Activated T-helper 2 cell treated with anti-CD3 and anti-CD28 coated beads, Interferon-gamma antibody, Interleukin-2, Interleukin-4, amounts not matched to agents 10 μg/mL and 5 μg/mL and 100 μg/mL, durations not matched to agents 14 hours and 24 hours and 36 hours (primary cell): ENCODE results near the gene INTS13. TPM values are rescaled to one million over a fixed set of nuclear protein-coding genes. Genes with fewer than 3 reads are reported as not detected.
"Not testable (repeated sequence)": the region's sequence is repeated elsewhere in the genome, so short reads cannot be mapped to it uniquely, and the experiment has no call there.

Source experiments
- DNase-seq: peaks from one replicate; pipeline ENCODE4 v3.0.0; 2021; ENCODE audit warnings: low spot score
- H3K27ac Mint-ChIP-seq: one replicate; pipeline ENCODE4 v1.8.0; 2021; ENCODE audit warnings: mixed read lengths
- H3K27me3 Mint-ChIP-seq: one replicate; pipeline ENCODE4 v1.8.0; 2021; ENCODE audit warnings: low read depth, mixed read lengths
- H3K36me3 Mint-ChIP-seq: one replicate; pipeline ENCODE4 v1.8.0; 2021; ENCODE audit warnings: low read depth, mixed read lengths
- H3K4me1 Mint-ChIP-seq: one replicate; pipeline ENCODE4 v1.8.0; 2021; ENCODE audit warnings: low read depth, mixed read lengths
- H3K4me3 Mint-ChIP-seq: one replicate; pipeline ENCODE4 v1.8.0; 2021; ENCODE audit warnings: low read depth, mild to moderate bottlenecking, moderate library complexity, mixed read lengths
- H3K9me3 Mint-ChIP-seq: one replicate; pipeline ENCODE4 v1.8.0; 2021; ENCODE audit warnings: mixed read lengths
- intact Hi-C: fragments of 100-400 bp; cut with micrococcal nuclease; formaldehyde crosslinking; loops from one replicate; pipeline ENCODE4 v1.15.1; 2023
- total RNA-seq: library from RNA; stranded (reverse); gene quantifications from 2 replicates; pipeline ENCODE4 v1.2.3, GENCODE V29; 2022

Gene INTS13
- total RNA-seq, 1 donor from 2014 or later: 65.7 TPM

- Mint-ChIP-seq H3K27ac (no peak overlapping the region), H3K9me3 (no peaks in the 10 kb centered on the region), H3K4me3 (no peak overlapping the region), H3K27me3 (no peaks in the 10 kb centered on the region), H3K36me3 (no peaks in the 10 kb centered on the region), H3K4me1 (peaks cover 21% of the 10 kb centered on the region)
- intact Hi-C loops: no loop called here
- DNase-seq: no peak
These were observed 63.1 kb downstream of the INTS13 start for GRCh38 chr12:26874501-26875296.

GRCh38 chr12:26872625-26873024 lies 65.2 kb downstream of the INTS13 start:
- Mint-ChIP-seq H3K27me3 (no peaks in the 10 kb centered on the region), H3K36me3 (no peaks in the 10 kb centered on the region), H3K4me3 (no peak overlapping the region), H3K27ac (no peak overlapping the region), H3K9me3 (no peaks in the 10 kb centered on the region), H3K4me1 (peaks cover 30% of the 10 kb centered on the region)
- no peak for DNase-seq
- intact Hi-C loops: no loop called here

- no peaks in the 10 kb centered on the region for H3K9me3 Mint-ChIP-seq
- H3K4me1 Mint-ChIP-seq: peaks cover 36% of the 10 kb centered on the region
- H3K27me3 Mint-ChIP-seq: no peaks in the 10 kb centered on the region
- intact Hi-C loops: no loop called here
- DNase-seq: no peak
- no peaks in the 10 kb centered on the region for H3K36me3 Mint-ChIP-seq
- no peak overlapping the region for H3K4me3 Mint-ChIP-seq
- no peak overlapping the region for H3K27ac Mint-ChIP-seq
These were observed 65.8 kb downstream of the INTS13 start for GRCh38 chr12:26871985-26872384.

GRCh38 chr12:26870491-26871419 lies 67.0 kb downstream of the INTS13 start:
- Mint-ChIP-seq H3K36me3 (no peaks in the 10 kb centered on the region), H3K9me3 (no peaks in the 10 kb centered on the region), H3K4me3 (no peak overlapping the region), H3K27me3 (no peaks in the 10 kb centered on the region), H3K4me1 (peaks cover 41% of the 10 kb centered on the region), H3K27ac (no peak overlapping the region)
- intact Hi-C loops: no loop called here
- no peak for DNase-seq

GRCh38 chr12:26869908-26870459 lies 67.8 kb downstream of the INTS13 start:
- Mint-ChIP-seq H3K4me3 (no peak overlapping the region), H3K27ac (no peak overlapping the region), H3K36me3 (no peaks in the 10 kb centered on the region), H3K27me3 (no peaks in the 10 kb centered on the region), H3K9me3 (no peaks in the 10 kb centered on the region), H3K4me1 (peaks cover 47% of the 10 kb centered on the region)
- intact Hi-C loops: loop anchor here (5.0 kb wide), 1 partner anchor 123 kb away; no protein-coding TSS in a partner anchor
- DNase-seq: no peak

- H3K36me3 Mint-ChIP-seq: no peaks in the 10 kb centered on the region
- H3K27me3 Mint-ChIP-seq: no peaks in the 10 kb centered on the region
- H3K4me3 Mint-ChIP-seq: no peak overlapping the region
- H3K9me3 Mint-ChIP-seq: no peaks in the 10 kb centered on the region
- peaks cover 48% of the 10 kb centered on the region for H3K4me1 Mint-ChIP-seq
- H3K27ac Mint-ChIP-seq: no peak overlapping the region
- intact Hi-C loops: loop anchor here (5.0 kb wide), 1 partner anchor 122 kb away; no protein-coding TSS in a partner anchor
- no peak for DNase-seq
These were observed 68.7 kb downstream of the INTS13 start for GRCh38 chr12:26869104-26869494.

- H3K27ac Mint-ChIP-seq: no peak overlapping the region
- peaks cover 48% of the 10 kb centered on the region for H3K4me1 Mint-ChIP-seq
- intact Hi-C loops: loop anchor here (5.0 kb wide), 1 partner anchor 121 kb away; no protein-coding TSS in a partner anchor
- no peaks in the 10 kb centered on the region for H3K27me3 Mint-ChIP-seq
- no peaks in the 10 kb centered on the region for H3K9me3 Mint-ChIP-seq
- DNase-seq: no peak
- no peaks in the 10 kb centered on the region for H3K36me3 Mint-ChIP-seq
- H3K4me3 Mint-ChIP-seq: no peak overlapping the region
These were observed 69.2 kb downstream of the INTS13 start for GRCh38 chr12:26868447-26869103.

GRCh38 chr12:26867080-26867479 lies 70.7 kb downstream of the INTS13 start:
- intact Hi-C loops: loop anchor here (2.0 to 5.0 kb wide), 2 partner anchors 14 to 120 kb away; no protein-coding TSS in a partner anchor
- Mint-ChIP-seq H3K9me3 (no peaks in the 10 kb centered on the region), H3K27me3 (peaks cover 2% of the 10 kb centered on the region), H3K36me3 (no peaks in the 10 kb centered on the region), H3K4me3 (no peak overlapping the region), H3K4me1 (peaks cover 41% of the 10 kb centered on the region), H3K27ac (peak overlapping the region; percentile 61)
- DNase-seq: no peak

- no peak overlapping the region for H3K27ac Mint-ChIP-seq
- H3K27me3 Mint-ChIP-seq: peaks cover 10% of the 10 kb centered on the region
- H3K4me1 Mint-ChIP-seq: peaks cover 27% of the 10 kb centered on the region
- H3K4me3 Mint-ChIP-seq: no peak overlapping the region
- H3K9me3 Mint-ChIP-seq: no peaks in the 10 kb centered on the region
- no peak for DNase-seq
- intact Hi-C loops: no loop called here
- H3K36me3 Mint-ChIP-seq: no peaks in the 10 kb centered on the region
These were observed 74.3 kb downstream of the INTS13 start for GRCh38 chr12:26863515-26863914.

GRCh38 chr12:26862787-26863186 lies 75.0 kb downstream of the INTS13 start:
- H3K27me3 Mint-ChIP-seq: peaks cover 11% of the 10 kb centered on the region
- H3K9me3 Mint-ChIP-seq, H3K36me3 Mint-ChIP-seq, DNase-seq, intact Hi-C loops, H3K4me3 Mint-ChIP-seq, H3K27ac Mint-ChIP-seq: not testable (repeated sequence)
- H3K4me1 Mint-ChIP-seq: peaks cover 20% of the 10 kb centered on the region

- intact Hi-C loops: no loop called here
- Mint-ChIP-seq H3K4me1 (peaks cover 10% of the 10 kb centered on the region), H3K9me3 (no peaks in the 10 kb centered on the region), H3K36me3 (no peaks in the 10 kb centered on the region), H3K4me3 (no peak overlapping the region), H3K27me3 (peaks cover 12% of the 10 kb centered on the region), H3K27ac (no peak overlapping the region)
- no peak for DNase-seq
These were observed 76.1 kb downstream of the INTS13 start for GRCh38 chr12:26861690-26862089.

- Mint-ChIP-seq H3K36me3 (no peaks in the 10 kb centered on the region), H3K9me3 (no peaks in the 10 kb centered on the region)
These were observed 80.2 kb downstream of the INTS13 start for GRCh38 chr12:26857465-26858176.

More at GRCh38 chr12:26857465-26858176, 80.2 kb downstream of the INTS13 start:
- Mint-ChIP-seq H3K27ac (no peak overlapping the region), H3K4me1 (no peaks in the 10 kb centered on the region), H3K4me3 (no peak overlapping the region), H3K27me3 (peaks cover 12% of the 10 kb centered on the region)
- DNase-seq: no peak
- intact Hi-C loops: loop anchor here (10.0 kb wide), 1 partner anchor 447 kb away; no protein-coding TSS in a partner anchor
